Fibroblast of lung (primary cell): Measurements from ENCODE around the gene PROCA1. TPM values are rescaled to one million over a fixed set of nuclear protein-coding genes. Genes with fewer than 3 reads are reported as not detected.

Experiments
- DNase-seq, 2 donors: peaks; one replicate each; pipeline versions ENCODE4 v3.0.0 to v3.0.0-alpha.2; 2010; ENCODE audit warnings: low read depth in 2 of 2
- H2AFZ ChIP-seq: 2 replicates; pipeline ENCODE4 v1.5.1; 2012; ENCODE audit warnings: low read length, control low read depth, inconsistent platforms
- H3K27ac ChIP-seq: 2 replicates; pipeline ENCODE4 v1.5.1; 2011; ENCODE audit warnings: low read length, control low read depth; ENCODE audit not compliant: insufficient read depth
- H3K27me3 ChIP-seq: 2 replicates; pipeline ENCODE4 v1.5.1; 2011; ENCODE audit warnings: mild to moderate bottlenecking, low read length; ENCODE audit not compliant: control insufficient read depth, insufficient read depth
- H3K36me3 ChIP-seq: 2 replicates; pipeline ENCODE4 v1.5.1; 2011; ENCODE audit warnings: low read length; ENCODE audit not compliant: control insufficient read depth, insufficient read depth
- H3K4me1 ChIP-seq: 2 replicates; pipeline ENCODE4 v1.5.1; 2011; ENCODE audit warnings: low read length; ENCODE audit not compliant: control insufficient read depth, insufficient read depth; ENCODE audit errors: extremely low read depth
- H3K4me2 ChIP-seq: 2 replicates; pipeline ENCODE4 v1.5.1; 2011; ENCODE audit warnings: low read length, control low read depth; ENCODE audit not compliant: insufficient read depth; ENCODE audit errors: extremely low read depth
- H3K4me3 ChIP-seq, 4 experiments: fragments of 200-600 bp in 1 of 4; sonication (generic) in 1 of 4; replicated peaks in 1 of 4; 2 replicates each; pipeline ENCODE4 v1.5.1; 2011 to 2016; ENCODE audit warnings: low read length in 4 of 4, low read depth in 3 of 4, mild to moderate bottlenecking in 3 of 4, control low read depth in 2 of 4, inconsistent platforms in 1 of 4, mixed read lengths in 1 of 4; ENCODE audit not compliant: insufficient read depth in 1 of 4; ENCODE audit errors: control extremely low read depth in 1 of 4
- H3K79me2 ChIP-seq: 2 replicates; pipeline ENCODE4 v1.5.1; 2012; ENCODE audit warnings: mild to moderate bottlenecking, low read length, inconsistent platforms; ENCODE audit not compliant: control insufficient read depth, insufficient read depth
- H3K9ac ChIP-seq: 2 replicates; pipeline ENCODE4 v1.5.1; 2011; ENCODE audit warnings: mild to moderate bottlenecking, low read length, control low read depth; ENCODE audit not compliant: insufficient read depth
- H3K9me3 ChIP-seq: 2 replicates; pipeline ENCODE4 v1.5.1; 2012; ENCODE audit warnings: low read depth, low read length; ENCODE audit not compliant: control insufficient read depth, insufficient read depth
- H4K20me1 ChIP-seq: 2 replicates; pipeline ENCODE4 v1.5.1; 2011; ENCODE audit warnings: low read length; ENCODE audit not compliant: control insufficient read depth, insufficient read depth; ENCODE audit errors: extremely low read depth
- CTCF ChIP-seq, 2 donors: IDR thresholded peaks in 1 of 2; conservative IDR thresholded peaks in 1 of 2; 1 replicate in 1 of 2; 2 replicates in 1 of 2; pipeline ENCODE4 v1.5.1; 2011 to 2012; ENCODE audit warnings: low read length in 2 of 2, control low read depth in 1 of 2, inconsistent platforms in 1 of 2, low read depth in 1 of 2, mild to moderate bottlenecking in 1 of 2
- EZH2 ChIP-seq: IDR thresholded peaks from 2 replicates; pipeline ENCODE4 v1.5.1; 2012; ENCODE audit warnings: low read length, control low read depth, mild to moderate bottlenecking; ENCODE audit errors: missing control alignments
- polyA plus RNA-seq, 2 donors: library from polyadenylated mRNA; depleted of rRNA in 1 of 2; stranded (reverse) in 1 of 2; unstranded in 1 of 2; fragments of >200 nt; gene quantifications; 2 replicates each; pipeline ENCODE4 v1.2.1, GENCODE V29; 2011 to 2012; ENCODE audit warnings: missing spikeins in 1 of 2
- total RNA-seq: library from RNA; depleted of rRNA; stranded (reverse); fragments of >200 nt; gene quantifications from 2 replicates; pipeline ENCODE4 v1.2.1, GENCODE V29; 2014

Gene PROCA1
- total and polyA plus RNA-seq, 2 donors (not counting 1 experiment from before 2014, with no cell fraction given) = 0.85 to 2.6 TPM

GRCh38 chr17:28707339-28707720 is 4.4 kb downstream of the PROCA1 start:
- Histone ChIP-seq H3K4me1 (peaks cover 6% of the 10 kb centered on the region), H3K27ac (no peak overlapping the region), H3K9ac (no peak overlapping the region), H3K4me2 (no peak overlapping the region), H4K20me1 (no peaks in the 10 kb centered on the region), H3K9me3 (no peaks in the 10 kb centered on the region), H2AFZ (no peak overlapping the region), H3K4me3 (no peak overlapping the region), H3K36me3 (peaks cover 13% of the 10 kb centered on the region), H3K27me3 (no peaks in the 10 kb centered on the region), H3K79me2 (no peaks in the 10 kb centered on the region)
- no peak for TF ChIP-seq EZH2
- no peak for TF ChIP-seq CTCF (conservative IDR thresholded peaks at IDR 0.05 in 1 of 2, IDR thresholded peaks at IDR 0.05 in 1 of 2; ENCODE audit: low read depth in 1 of 2, low read length in 2 of 2)
- no peak for DNase-seq

GRCh38 chr17:28706471-28707338 is 5.0 kb downstream of the PROCA1 start:
- TF ChIP-seq CTCF (conservative IDR thresholded peaks at IDR 0.05 in 1 of 2, IDR thresholded peaks at IDR 0.05 in 1 of 2; ENCODE audit: low read depth in 1 of 2, low read length in 2 of 2) (no peak), EZH2 (no peak)
- no peak overlapping the region for H3K4me3 ChIP-seq
- H2AFZ ChIP-seq = no peak overlapping the region
- DNase-seq = no peak
- H3K36me3 ChIP-seq = peaks cover 17% of the 10 kb centered on the region
- H3K9ac ChIP-seq = no peak overlapping the region
- no peak overlapping the region for H3K27ac ChIP-seq
- H3K9me3 ChIP-seq = no peaks in the 10 kb centered on the region
- no peak overlapping the region for H3K4me2 ChIP-seq
- H3K79me2 ChIP-seq = no peaks in the 10 kb centered on the region
- no peaks in the 10 kb centered on the region for H3K27me3 ChIP-seq
- H4K20me1 ChIP-seq = no peaks in the 10 kb centered on the region
- no peaks in the 10 kb centered on the region for H3K4me1 ChIP-seq

- Histone ChIP-seq H3K36me3 (peaks cover 24% of the 10 kb centered on the region), H2AFZ (no peak overlapping the region)
Measured at GRCh38 chr17:28705728-28706334, 5.9 kb downstream of the PROCA1 start.

More at GRCh38 chr17:28705728-28706334, 5.9 kb downstream of the PROCA1 start:
- Histone ChIP-seq H3K27ac (no peak overlapping the region), H3K4me3 (no peak overlapping the region), H3K79me2 (no peaks in the 10 kb centered on the region), H3K4me1 (no peaks in the 10 kb centered on the region), H3K4me2 (no peak overlapping the region), H3K9me3 (no peaks in the 10 kb centered on the region), H3K9ac (no peak overlapping the region), H4K20me1 (no peaks in the 10 kb centered on the region), H3K27me3 (no peaks in the 10 kb centered on the region)
- no peak for DNase-seq
- TF ChIP-seq EZH2 = no peak
- TF ChIP-seq CTCF (conservative IDR thresholded peaks at IDR 0.05 in 1 of 2, IDR thresholded peaks at IDR 0.05 in 1 of 2; ENCODE audit: low read depth in 1 of 2, low read length in 2 of 2) = no peak
